ENCODE data around the gene CHID1.

CHID1 gene

DNA sequence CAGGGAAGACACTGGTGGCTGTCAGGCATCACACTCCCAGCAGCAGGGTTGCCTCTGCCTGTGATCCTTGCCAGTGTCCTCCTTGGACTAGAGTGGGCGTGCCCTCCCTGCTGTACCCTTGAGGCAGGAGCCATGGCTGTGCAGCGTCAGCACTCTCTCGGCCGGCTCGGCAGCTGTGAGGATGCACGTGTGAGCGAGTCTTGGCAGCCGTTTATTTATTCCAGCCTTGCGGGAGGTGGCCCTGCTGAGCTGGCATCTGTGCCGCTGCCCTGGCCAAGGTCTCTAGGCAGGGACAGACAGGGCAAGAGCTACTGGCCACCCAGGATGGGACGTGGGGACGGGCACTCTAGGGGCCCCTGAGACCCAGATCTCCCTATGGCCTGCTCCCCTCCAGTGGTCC lies 34.1 kb downstream of the CHID1 start:
- DNase-seq (ENCODE audit: insufficient read length, low spot score) (no peak), FAIRE-seq (no peak)
- TF ChIP-seq POLR2A (IDR thresholded peaks at IDR 0.05; ENCODE audit: low read depth, low read length), result no peak

DNA sequence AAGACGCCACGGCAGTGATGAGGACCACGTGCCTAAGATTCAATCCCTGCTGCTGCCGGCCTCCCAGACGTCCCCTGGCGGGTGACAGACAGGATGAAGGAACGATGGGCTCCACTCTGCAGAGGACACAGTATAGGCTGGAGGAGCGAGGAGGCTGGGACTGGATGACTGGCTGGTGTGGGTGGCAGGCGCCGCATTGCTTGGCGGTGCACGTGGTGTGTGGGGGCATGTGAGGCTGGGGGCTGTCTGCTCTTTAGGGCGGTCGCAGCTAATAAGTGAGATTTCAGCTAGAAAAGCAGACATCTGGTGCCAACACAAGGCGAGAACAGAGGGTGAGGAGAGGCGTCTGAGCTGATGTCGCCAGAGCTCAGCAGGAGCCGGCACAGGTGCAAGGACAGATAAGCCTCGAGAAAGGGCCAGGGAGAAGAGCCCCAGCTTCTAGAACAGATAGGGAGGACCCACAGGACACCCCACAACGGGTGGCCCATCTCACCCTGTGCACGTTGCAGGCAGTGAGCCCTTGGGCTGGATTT lies 34.8 kb downstream of the CHID1 start:
- no peak for FAIRE-seq
- no peak for TF ChIP-seq POLR2A (IDR thresholded peaks at IDR 0.05; ENCODE audit: low read depth, low read length)
- DNase-seq (ENCODE audit: insufficient read length, low spot score), result no peak

DNA sequence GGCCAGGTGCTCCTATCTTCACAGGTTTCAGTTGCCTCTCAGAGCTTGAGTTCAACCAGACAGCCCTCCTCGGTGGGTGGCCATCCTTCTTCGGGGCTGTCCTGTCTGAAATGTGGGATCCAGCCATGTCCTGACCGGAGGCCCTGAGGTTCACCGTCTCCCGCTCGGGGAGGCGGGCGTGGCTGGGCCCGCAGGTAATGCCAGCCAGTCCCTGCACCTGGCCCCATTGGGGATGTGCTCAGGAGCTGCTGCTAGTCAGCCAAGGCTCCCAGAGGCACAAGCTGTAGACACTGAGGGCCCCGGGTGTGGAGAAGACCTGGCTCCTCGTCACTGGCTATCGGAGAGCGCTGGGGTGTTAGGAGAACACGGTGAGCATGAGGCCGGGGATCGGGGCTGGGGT lies 35.4 kb downstream of the CHID1 start:
- no peak for TF ChIP-seq POLR2A (IDR thresholded peaks at IDR 0.05; ENCODE audit: low read depth, low read length)

DNA sequence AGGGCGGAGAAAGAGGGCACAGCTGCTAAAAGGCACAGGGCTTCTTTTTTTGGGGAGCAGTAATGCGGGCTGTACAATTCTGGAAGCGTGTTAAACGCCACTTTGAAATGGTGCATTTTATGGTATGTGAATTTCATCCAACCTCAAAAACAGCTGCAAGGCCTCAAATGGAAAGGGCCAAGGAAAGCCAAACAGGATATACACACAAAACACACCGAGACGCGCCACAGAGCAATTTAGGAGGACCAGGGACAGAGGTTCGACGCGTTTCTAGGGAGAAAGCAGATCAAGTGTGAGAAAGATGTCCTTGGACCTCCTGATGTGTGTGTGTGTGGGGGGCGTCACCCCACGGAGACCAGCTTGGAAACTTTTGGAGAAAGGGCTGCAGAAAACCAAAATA lies 36.9 kb downstream of the CHID1 start:
- FAIRE-seq (no peak), DNase-seq (ENCODE audit: insufficient read length, low spot score) (no peak)
- TF ChIP-seq POLR2A (IDR thresholded peaks at IDR 0.05; ENCODE audit: low read depth, low read length), result no peak

More for the DNA sequence above, 35.4 kb downstream of the CHID1 start:
- DNase-seq (ENCODE audit: insufficient read length, low spot score) (no peak), FAIRE-seq (no peak)

DNA sequence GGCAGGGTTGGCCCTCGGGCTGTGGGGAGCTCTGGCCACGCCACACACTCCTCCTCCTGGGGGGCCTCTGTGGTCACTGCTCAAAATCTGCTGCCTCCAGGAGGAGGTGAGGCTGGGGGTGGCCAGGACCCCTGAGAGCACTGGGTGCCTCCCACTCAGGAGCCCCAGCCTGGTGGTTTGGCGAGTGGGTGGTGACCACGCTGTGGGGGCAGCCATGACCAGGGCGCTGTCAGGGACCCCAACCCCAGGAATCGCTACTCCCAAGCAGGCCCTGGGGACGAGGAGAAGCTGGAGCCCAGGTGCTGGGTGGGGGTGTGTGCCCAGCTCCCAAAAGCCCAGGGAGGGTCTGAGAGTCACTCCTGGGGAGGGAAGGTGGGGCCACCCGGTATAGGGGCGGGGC lies 37.8 kb downstream of the CHID1 start:
- no peak for TF ChIP-seq POLR2A (IDR thresholded peaks at IDR 0.05; ENCODE audit: low read depth, low read length)
- FAIRE-seq (no peak), DNase-seq (ENCODE audit: insufficient read length, low spot score) (no peak)

DNA sequence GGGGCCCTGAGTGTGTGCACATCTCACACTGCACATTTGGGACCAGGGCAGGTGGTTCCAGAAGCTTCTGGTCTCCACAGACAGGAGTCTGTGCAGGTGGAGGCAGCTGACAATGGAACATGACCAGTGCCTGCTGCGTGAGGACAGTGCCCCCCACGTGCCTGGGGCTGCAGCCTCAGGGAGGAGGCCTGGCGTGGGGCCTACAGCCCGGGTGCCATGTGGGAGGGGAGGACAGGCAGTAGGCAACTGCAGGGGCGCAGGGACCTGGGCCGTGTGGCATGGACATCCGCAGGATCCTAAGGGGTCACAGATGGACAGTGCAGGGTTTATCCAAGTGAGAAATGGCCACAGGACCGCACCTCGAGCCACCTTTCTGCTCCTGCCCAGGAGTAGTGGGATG lies 39.1 kb downstream of the CHID1 start:
- no peak for DNase-seq (ENCODE audit: insufficient read length, low spot score)
- no peak for FAIRE-seq
- no peak for TF ChIP-seq POLR2A (IDR thresholded peaks at IDR 0.05; ENCODE audit: low read depth, low read length)

DNA sequence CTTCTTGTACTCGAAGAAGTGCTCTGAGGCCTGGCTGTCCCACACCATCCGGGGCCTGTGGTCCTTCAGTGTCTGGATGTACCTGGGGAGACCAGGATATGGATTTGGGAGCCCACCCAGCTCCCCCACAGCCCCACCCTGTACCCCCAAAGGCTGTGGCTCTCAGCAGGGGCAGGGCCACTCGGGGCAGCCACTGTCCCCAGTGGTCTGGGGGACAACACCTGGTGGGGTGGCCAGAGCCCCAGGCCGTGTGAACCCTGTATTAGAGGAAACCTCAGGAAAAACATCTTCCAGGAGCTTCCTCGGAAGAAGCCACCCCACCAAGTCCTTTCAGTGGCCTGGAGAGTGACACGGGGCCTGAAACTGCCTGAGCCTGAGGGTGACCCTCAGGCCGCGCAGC lies 40.2 kb downstream of the CHID1 start:
- no peak for TF ChIP-seq POLR2A (IDR thresholded peaks at IDR 0.05; ENCODE audit: low read depth, low read length)
- DNase-seq (ENCODE audit: insufficient read length, low spot score) (no peak), FAIRE-seq (no peak)

DNA sequence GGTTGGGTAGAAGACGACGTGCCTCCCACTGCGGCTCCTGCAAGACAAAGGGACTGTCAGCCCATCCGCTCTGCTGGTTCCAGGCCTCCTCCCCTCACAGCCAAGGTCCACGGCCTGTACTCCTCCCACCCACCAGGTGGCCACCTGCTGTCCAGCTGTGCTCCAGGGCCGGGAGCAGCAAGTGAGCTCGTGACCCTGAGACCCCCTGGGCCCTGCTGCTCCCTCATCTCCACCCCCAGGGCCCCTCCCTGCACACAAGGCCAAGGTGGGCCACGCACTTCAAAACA lies 40.5 kb downstream of the CHID1 start:
- DNase-seq (ENCODE audit: insufficient read length, low spot score) (no peak), FAIRE-seq (no peak)
- no peak for TF ChIP-seq POLR2A (IDR thresholded peaks at IDR 0.05; ENCODE audit: low read depth, low read length)

DNA sequence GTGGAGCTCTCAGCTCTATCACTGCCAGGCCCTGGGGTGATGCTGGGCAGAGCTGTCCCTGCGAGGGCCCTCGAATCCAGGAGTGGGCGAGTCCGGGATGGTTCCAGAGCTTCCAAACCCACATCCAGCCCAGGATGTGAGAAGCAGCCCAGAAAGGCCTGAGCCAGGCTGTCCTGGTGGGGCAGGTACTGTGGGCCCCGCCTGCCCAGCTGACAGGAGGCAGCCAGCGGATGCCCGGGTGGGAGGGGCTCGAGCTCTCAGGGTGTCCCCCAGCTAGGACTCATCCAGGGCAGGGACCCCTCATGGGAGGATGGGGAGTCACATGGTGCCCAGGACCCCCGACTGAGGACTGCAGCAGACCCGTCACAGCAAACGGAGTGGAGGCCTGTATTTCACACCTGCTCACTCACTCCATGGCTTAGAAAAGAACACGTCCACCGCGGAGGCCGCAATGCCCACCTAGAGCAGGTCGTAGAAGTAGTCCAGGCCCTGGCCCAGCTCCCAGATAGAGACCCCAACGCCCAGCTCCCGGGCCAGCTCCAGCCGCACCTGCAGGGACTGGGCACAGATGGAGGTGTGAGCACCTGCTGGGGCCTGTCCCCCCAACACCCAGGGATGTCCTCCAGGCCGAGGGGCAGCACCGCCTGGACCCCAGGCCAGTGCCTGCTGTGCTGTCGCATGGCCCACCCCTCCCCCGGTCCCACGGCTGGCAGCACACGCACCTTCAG lies 41.0 kb downstream of the CHID1 start:
- FAIRE-seq, result no peak
- no peak for TF ChIP-seq POLR2A (IDR thresholded peaks at IDR 0.05; ENCODE audit: low read depth, low read length)
- DNase-seq (ENCODE audit: insufficient read length, low spot score), result no peak

DNA sequence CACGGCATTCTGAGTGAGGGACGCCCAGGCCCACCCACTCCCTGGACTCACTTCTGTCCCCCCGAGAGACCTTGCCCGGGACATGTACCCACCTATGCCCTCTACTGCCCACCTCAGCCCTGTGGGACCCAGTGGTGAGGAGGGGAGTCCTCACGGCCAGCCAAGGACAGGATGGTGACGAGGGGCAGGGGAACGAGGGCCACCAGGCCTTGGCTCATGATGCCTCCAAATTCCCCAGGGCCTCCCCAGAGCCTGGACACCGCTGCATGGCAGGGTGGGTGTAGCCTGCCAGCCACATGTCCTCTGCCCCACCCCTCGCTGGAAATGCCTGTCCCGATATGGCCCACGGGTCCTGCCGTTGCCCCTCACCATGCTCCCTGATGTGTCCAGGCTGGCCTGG lies 41.8 kb downstream of the CHID1 start:
- no peak for TF ChIP-seq POLR2A (IDR thresholded peaks at IDR 0.05; ENCODE audit: low read depth, low read length)
- DNase-seq (ENCODE audit: insufficient read length, low spot score), result no peak
- FAIRE-seq, result no peak

DNA sequence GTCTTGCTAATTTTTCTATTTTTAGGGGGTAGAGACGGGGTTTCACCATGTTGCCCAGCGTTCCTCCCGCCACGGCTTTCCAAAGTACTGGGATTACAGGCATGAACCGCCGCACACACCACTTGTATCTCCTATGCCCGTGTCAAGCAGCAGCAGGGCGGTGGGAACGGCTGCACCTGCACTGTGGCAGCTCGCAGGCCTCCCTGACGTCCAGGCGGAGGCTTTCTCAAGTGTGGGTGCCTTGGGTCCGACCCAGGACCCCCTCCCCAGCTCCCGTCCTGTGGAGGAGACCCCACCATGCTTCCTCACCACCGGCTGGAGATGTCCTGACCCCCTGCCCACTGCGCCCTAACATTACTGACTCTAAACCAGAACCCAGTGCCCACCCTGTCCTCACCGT lies 42.2 kb downstream of the CHID1 start:
- no peak for FAIRE-seq
- no peak for DNase-seq (ENCODE audit: insufficient read length, low spot score)
- 0 out of 2 replicates have a peak, but pooled peaks have one; percentile 19 for TF ChIP-seq POLR2A (IDR thresholded peaks at IDR 0.05; ENCODE audit: low read depth, low read length)

DNA sequence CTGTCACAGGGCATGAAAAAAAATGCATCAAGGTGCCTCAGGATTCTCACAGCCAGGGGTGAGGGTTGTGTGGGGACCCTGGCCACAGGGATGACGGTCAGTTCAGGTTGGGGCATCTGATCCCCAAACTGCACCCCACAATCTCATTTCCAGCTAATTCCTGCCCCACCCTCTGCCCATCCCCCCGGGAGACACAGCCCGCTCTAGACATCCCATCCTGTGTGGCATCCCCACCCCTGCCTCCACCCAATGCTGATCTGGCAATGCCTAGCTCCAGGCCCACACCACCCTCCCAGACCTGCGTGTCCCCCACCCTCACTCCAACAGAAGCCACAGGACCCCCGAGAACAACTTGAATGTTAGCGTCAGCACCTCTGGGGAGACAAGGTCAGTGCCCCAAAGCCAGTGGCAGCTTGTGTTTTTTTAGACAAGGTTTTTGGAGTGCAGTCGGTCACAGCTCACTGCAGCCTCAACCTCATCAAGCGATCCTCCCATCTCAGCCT lies 42.7 kb downstream of the CHID1 start:
- FAIRE-seq, result no peak
- DNase-seq (ENCODE audit: insufficient read length, low spot score), result no peak
- TF ChIP-seq POLR2A (IDR thresholded peaks at IDR 0.05; ENCODE audit: low read depth, low read length), result no peak

DNA sequence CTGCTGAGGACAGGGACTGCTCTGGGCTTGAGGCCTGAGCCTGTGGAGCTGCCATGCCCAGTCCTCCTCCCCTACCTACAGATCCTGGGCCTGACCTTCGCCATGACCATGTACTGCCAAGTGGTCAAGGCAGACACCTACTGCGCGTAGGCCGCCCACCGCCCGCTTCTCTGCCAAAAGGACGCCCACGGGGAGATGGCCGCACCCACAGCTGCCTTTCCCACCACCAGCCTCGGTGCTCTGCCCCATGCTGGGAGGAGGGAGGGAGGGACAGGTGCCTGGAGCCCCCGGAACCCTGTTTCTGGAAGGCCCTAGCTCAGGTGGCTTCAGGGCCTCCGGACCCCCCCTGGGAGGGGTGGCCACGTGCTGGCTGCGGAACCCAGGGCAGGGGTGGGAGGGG lies 44.1 kb downstream of the CHID1 start:
- DNase-seq (ENCODE audit: insufficient read length, low spot score) (no peak), FAIRE-seq (no peak)
- TF ChIP-seq POLR2A (IDR thresholded peaks at IDR 0.05; ENCODE audit: low read depth, low read length), result no peak

DNA sequence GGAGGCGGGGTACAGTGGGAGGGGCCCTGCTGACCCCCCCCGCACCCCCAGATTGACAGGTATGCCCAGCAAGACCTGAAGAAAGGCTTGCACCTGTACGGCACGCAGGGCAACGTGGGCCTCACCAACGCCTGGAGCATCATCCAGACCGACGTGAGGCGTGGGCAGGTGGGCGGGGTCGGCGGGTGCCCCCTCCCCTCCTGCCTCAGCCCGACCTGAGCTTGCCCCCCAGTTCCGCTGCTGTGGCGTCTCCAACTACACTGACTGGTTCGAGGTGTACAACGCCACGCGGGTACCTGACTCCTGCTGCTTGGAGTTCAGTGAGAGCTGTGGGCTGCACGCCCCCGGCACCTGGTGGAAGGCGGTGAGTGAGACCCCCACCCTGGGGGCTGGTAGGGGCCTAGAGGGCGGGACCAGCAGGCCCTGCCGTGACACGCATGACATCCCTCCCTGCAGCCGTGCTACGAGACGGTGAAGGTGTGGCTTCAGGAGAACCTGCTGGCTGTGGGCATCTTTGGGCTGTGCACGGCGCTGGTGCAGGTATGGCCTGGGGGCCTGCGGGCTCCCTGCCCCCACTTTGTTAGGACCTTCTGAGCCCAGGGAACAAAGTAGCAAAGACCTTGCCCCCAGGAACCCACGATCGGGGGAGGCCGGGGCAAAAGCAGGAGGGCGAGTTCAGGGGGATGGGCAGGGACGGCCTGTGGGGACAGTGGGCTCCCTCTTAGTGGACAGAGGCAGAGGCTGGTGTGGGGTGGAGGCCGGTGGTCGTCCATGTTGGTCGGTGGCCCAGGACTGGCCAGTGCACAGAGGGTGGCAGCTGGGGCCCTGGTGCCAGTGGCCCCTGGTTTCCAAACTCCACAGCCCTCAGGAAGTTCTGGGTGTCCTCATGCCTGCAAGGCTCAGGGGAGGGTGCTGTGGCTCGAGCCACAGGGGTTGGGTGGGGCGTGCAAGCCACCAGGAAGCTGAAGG lies 44.9 kb downstream of the CHID1 start:
- FAIRE-seq, result no peak
- TF ChIP-seq POLR2A (IDR thresholded peaks at IDR 0.05; ENCODE audit: low read depth, low read length), result no peak
- no peak for DNase-seq (ENCODE audit: insufficient read length, low spot score)

Data from H54 (cell line).